HL-60 (cell line): ENCODE results near the gene DOCK9.

Experiments used
- GABPA ChIP-seq: IDR thresholded peaks from 2 replicates; pipeline ENCODE4 v1.6.1; 2012; ENCODE audit warnings: low read depth
- POLR2AphosphoS5 ChIP-seq: IDR thresholded peaks from 2 replicates; pipeline ENCODE4 v1.6.1; 2012; ENCODE audit warnings: low read depth
- TF ChIP-seq, protein P1 (sequence below): IDR thresholded peaks from one replicate; pipeline ENCODE4 v1.5.1; 2011; ENCODE audit warnings: low read length, control low read depth, inconsistent platforms; ENCODE audit not compliant: insufficient read depth
- TF ChIP-seq, protein P2 (sequence below): IDR thresholded peaks from 2 replicates; pipeline ENCODE4 v1.6.1; 2012; ENCODE audit warnings: low read depth; ENCODE audit not compliant: insufficient replicate concordance

DNA sequence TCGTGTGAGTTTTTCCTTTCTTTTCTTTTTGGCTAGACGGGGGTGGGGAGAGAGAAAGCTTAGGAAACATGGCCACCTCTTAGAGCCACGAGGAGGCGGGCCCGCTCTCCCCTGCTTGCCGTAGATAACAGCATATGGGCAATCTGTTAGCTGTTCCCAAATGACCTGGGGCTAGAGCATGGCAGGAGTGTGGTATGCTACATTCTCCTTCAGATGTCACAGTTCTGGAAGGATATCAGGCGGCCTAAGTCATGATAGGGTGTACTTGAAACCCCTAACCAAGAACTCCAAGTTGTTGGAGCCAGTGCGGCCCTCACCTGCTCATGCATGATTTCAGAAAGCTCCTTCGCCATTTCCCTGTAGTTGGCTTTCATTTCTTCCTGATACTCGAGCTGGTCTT is 181.1 kb downstream of the DOCK9 start:
- TF ChIP-seq, protein P1, sequence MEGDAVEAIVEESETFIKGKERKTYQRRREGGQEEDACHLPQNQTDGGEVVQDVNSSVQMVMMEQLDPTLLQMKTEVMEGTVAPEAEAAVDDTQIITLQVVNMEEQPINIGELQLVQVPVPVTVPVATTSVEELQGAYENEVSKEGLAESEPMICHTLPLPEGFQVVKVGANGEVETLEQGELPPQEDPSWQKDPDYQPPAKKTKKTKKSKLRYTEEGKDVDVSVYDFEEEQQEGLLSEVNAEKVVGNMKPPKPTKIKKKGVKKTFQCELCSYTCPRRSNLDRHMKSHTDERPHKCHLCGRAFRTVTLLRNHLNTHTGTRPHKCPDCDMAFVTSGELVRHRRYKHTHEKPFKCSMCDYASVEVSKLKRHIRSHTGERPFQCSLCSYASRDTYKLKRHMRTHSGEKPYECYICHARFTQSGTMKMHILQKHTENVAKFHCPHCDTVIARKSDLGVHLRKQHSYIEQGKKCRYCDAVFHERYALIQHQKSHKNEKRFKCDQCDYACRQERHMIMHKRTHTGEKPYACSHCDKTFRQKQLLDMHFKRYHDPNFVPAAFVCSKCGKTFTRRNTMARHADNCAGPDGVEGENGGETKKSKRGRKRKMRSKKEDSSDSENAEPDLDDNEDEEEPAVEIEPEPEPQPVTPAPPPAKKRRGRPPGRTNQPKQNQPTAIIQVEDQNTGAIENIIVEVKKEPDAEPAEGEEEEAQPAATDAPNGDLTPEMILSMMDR, result no peak
- TF ChIP-seq POLR2AphosphoS5 (no peak), GABPA (no peak)
- TF ChIP-seq, protein P2, sequence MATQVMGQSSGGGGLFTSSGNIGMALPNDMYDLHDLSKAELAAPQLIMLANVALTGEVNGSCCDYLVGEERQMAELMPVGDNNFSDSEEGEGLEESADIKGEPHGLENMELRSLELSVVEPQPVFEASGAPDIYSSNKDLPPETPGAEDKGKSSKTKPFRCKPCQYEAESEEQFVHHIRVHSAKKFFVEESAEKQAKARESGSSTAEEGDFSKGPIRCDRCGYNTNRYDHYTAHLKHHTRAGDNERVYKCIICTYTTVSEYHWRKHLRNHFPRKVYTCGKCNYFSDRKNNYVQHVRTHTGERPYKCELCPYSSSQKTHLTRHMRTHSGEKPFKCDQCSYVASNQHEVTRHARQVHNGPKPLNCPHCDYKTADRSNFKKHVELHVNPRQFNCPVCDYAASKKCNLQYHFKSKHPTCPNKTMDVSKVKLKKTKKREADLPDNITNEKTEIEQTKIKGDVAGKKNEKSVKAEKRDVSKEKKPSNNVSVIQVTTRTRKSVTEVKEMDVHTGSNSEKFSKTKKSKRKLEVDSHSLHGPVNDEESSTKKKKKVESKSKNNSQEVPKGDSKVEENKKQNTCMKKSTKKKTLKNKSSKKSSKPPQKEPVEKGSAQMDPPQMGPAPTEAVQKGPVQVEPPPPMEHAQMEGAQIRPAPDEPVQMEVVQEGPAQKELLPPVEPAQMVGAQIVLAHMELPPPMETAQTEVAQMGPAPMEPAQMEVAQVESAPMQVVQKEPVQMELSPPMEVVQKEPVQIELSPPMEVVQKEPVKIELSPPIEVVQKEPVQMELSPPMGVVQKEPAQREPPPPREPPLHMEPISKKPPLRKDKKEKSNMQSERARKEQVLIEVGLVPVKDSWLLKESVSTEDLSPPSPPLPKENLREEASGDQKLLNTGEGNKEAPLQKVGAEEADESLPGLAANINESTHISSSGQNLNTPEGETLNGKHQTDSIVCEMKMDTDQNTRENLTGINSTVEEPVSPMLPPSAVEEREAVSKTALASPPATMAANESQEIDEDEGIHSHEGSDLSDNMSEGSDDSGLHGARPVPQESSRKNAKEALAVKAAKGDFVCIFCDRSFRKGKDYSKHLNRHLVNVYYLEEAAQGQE, result no peak
